Measurements from ENCODE around the gene CUEDC2. TPM values are rescaled to one million over a fixed set of nuclear protein-coding genes. Genes with fewer than 3 reads are reported as not detected.

The CUEDC2 gene
- total RNA-seq, 3 donors from 2014 or later (not counting 1 experiment from before 2014, with no cell fraction given) = 35.0 to 43.0 (median 37.7) TPM

DNA sequence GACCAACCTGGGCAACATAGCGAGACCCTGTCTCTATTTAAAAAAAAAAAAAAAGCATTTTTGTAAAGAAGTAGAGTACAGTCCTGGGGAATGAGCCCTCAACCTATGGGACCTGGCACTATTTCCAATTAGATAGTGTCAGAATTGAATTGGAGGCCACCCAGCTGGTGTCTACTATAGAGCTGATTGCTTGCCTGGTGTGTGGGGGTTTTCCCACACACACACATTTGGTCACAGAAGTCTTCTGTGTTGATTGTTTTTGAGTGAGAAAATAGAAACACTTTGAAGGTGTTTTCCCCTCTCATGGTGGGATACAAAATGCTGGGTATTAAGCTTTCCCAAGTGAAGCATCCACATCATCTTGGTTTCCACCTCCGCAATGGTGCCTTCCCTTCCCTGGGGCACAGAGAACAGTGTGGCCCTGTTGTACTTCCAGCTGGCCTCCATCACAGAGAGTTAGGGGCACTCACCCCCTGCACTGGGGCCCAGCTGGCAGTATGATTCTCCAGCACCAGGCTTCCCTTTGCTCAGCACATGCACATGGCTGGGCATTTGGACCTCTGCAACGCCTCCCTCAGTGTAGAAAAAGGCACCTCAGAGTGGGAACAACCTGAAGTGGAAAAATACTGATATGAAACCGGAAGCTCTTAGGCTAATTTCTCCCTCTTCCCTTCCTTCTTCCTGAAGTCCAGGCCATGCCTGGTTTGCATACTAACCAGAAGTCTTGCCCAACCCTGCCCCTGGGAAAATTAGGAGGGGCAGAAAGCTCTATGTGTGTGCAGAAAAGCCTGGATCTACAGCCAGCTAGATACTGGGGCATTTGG is 47.6 kb downstream of the CUEDC2 start:
- TF ChIP-seq, protein P1, sequence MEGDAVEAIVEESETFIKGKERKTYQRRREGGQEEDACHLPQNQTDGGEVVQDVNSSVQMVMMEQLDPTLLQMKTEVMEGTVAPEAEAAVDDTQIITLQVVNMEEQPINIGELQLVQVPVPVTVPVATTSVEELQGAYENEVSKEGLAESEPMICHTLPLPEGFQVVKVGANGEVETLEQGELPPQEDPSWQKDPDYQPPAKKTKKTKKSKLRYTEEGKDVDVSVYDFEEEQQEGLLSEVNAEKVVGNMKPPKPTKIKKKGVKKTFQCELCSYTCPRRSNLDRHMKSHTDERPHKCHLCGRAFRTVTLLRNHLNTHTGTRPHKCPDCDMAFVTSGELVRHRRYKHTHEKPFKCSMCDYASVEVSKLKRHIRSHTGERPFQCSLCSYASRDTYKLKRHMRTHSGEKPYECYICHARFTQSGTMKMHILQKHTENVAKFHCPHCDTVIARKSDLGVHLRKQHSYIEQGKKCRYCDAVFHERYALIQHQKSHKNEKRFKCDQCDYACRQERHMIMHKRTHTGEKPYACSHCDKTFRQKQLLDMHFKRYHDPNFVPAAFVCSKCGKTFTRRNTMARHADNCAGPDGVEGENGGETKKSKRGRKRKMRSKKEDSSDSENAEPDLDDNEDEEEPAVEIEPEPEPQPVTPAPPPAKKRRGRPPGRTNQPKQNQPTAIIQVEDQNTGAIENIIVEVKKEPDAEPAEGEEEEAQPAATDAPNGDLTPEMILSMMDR (IDR thresholded peaks at IDR 0.05) = no peak
- H3K9me3 Mint-ChIP-seq = no peaks in the 10 kb centered on the region
- Histone ChIP-seq H3K9me3 (ENCODE audit: control insufficient read depth, insufficient read depth, low read length) (no peaks in the 10 kb centered on the region), H3K27ac (ENCODE audit: low read length) (no peak overlapping the region), H3K27me3 (ENCODE audit: control insufficient read depth, insufficient read depth, low read length) (no peaks in the 10 kb centered on the region), H3K4me1 (ENCODE audit: control insufficient read depth, insufficient read depth, low read length) (no peaks in the 10 kb centered on the region), H3K36me3 (ENCODE audit: control insufficient read depth, insufficient read depth, low read length) (peaks cover 23% of the 10 kb centered on the region), H3K4me3 (ENCODE audit: low read length) (no peak overlapping the region)
- no peaks in the 10 kb centered on the region for H3K36me3 Mint-ChIP-seq
- no peak overlapping the region for H3K4me3 Mint-ChIP-seq
- WGBS (ENCODE audit: insufficient coverage) = 87% methylated on average over 4 of the region's 4 CpGs
- intact Hi-C loops (cut with micrococcal nuclease) = no loop called here
- peak overlapping the region in 1 of 2 donors; percentile 29 for H3K27ac Mint-ChIP-seq
- H3K27me3 Mint-ChIP-seq (ENCODE audit: low read depth in 2 of 2) = peaks cover 0 to 1% of the 10 kb centered on the region in 2 donors
- no peaks in the 10 kb centered on the region for H3K4me1 Mint-ChIP-seq
- ATAC-seq (peak in 2 of 3 donors; percentile 40 to 60), DNase-seq (peak in 1 of 2 donors; percentile 35)

DNA sequence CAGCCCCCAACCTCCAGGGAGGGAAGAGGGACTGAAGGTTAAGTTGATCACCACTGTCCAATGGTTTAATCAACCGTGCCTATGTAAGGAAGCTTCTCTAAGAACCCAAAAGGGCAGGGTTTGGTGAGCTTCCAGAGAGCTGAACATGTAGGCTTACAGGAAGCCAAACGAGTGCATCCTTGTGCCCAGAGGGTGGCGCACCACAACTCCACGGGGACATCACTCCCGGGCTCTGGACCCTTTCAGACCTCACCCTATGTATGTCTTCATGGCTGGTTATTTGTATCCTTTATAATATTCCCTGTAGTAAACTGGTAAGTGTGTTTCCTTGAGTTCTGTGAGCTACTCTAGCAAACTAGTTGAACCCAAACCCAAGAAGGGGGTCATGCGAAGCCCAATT is 48.3 kb downstream of the CUEDC2 start:
- H3K27ac Mint-ChIP-seq = no peak overlapping the region
- H3K4me3 Mint-ChIP-seq = no peak overlapping the region
- Histone ChIP-seq H3K4me1 (ENCODE audit: control insufficient read depth, insufficient read depth, low read length) (no peaks in the 10 kb centered on the region), H3K27me3 (ENCODE audit: control insufficient read depth, insufficient read depth, low read length) (no peaks in the 10 kb centered on the region), H3K4me3 (ENCODE audit: low read length) (no peak overlapping the region), H3K36me3 (ENCODE audit: control insufficient read depth, insufficient read depth, low read length) (peaks cover 30% of the 10 kb centered on the region), H3K9me3 (ENCODE audit: control insufficient read depth, insufficient read depth, low read length) (no peaks in the 10 kb centered on the region), H3K27ac (ENCODE audit: low read length) (no peak overlapping the region)
- H3K27me3 Mint-ChIP-seq (ENCODE audit: low read depth in 2 of 2) = no peaks in the 10 kb centered on the region
- ATAC-seq (peak in 1 of 3 donors; percentile 50), DNase-seq (peak in 1 of 2 donors; percentile 53)
- no peaks in the 10 kb centered on the region for H3K9me3 Mint-ChIP-seq
- TF ChIP-seq, protein P1 (IDR thresholded peaks at IDR 0.05) = peak; percentile 21
- H3K4me1 Mint-ChIP-seq = no peaks in the 10 kb centered on the region
- 62% methylated on average over 6 of the region's 6 CpGs for WGBS (ENCODE audit: insufficient coverage)
- intact Hi-C loops (cut with micrococcal nuclease) = no loop called here
- H3K36me3 Mint-ChIP-seq = no peaks in the 10 kb centered on the region

DNA sequence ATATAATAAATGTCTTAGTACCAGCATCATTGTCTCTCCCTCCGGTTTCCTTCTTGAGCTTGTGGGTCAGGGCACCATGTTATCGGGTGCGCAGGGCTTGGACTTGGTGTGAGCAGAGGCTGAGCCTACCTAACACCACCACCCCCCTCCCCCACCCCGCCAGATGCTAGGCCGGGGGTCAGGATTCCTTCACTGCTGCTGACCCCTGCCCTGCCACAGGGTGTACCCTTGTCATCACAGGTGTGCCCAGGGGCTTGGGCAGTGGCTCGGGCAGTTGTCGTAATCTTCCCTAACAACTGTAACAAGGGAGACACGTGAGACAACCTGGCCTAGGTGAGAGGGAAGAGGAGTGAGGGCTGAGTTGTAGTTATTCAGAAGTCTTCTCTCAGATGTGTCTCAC is 49.5 kb downstream of the CUEDC2 start:
- ATAC-seq (no peak), DNase-seq (no peak)
- intact Hi-C loops (cut with micrococcal nuclease) = no loop called here
- no peaks in the 10 kb centered on the region for H3K4me1 ChIP-seq (ENCODE audit: control insufficient read depth, insufficient read depth, low read length)
- no peaks in the 10 kb centered on the region for H3K9me3 ChIP-seq (ENCODE audit: control insufficient read depth, insufficient read depth, low read length)
- H3K4me3 ChIP-seq (ENCODE audit: low read length) = no peak overlapping the region
- H3K27me3 Mint-ChIP-seq (ENCODE audit: low read depth in 2 of 2) = no peaks in the 10 kb centered on the region
- no peaks in the 10 kb centered on the region for H3K27me3 ChIP-seq (ENCODE audit: control insufficient read depth, insufficient read depth, low read length)
- no peaks in the 10 kb centered on the region for H3K9me3 Mint-ChIP-seq
- 97% methylated on average over 8 of the region's 8 CpGs for WGBS (ENCODE audit: insufficient coverage)
- no peaks in the 10 kb centered on the region for H3K4me1 Mint-ChIP-seq
- no peak overlapping the region for H3K4me3 Mint-ChIP-seq
- peaks cover 39% of the 10 kb centered on the region for H3K36me3 ChIP-seq (ENCODE audit: control insufficient read depth, insufficient read depth, low read length)
- H3K27ac Mint-ChIP-seq = no peak overlapping the region
- no peaks in the 10 kb centered on the region for H3K36me3 Mint-ChIP-seq
- TF ChIP-seq, protein P1 (IDR thresholded peaks at IDR 0.05) = no peak
- H3K27ac ChIP-seq (ENCODE audit: low read length) = no peak overlapping the region
